Coronary artery (tissue), 2 donors: ENCODE results near the gene TAPBP.
A peak's percentile ranks its signal among the peaks of the same experiment; 100 is the strongest.

ENCODE experiments used
- DNase-seq: peaks from one replicate; pipeline ENCODE4 v3.0.0-alpha.2; 2017; ENCODE audit warnings: low spot score
- H3K27ac ChIP-seq, 2 donors: fragments of 200-600 bp; sonication (generic); one replicate each; pipeline ENCODE4 v1.5.1; 2016 to 2019
- H3K4me3 ChIP-seq: fragments of 200-600 bp; sonication (generic); 2 replicates; pipeline ENCODE4 v1.5.1; 2016; ENCODE audit warnings: mild to moderate bottlenecking, moderate library complexity
- TF ChIP-seq, protein P1 (sequence below): fragments of 200-600 bp; sonication (generic); IDR thresholded peaks from one replicate; pipeline ENCODE4 v1.5.1; 2019; ENCODE audit warnings: antibody characterized with exemption

Gene TAPBP

DNA sequence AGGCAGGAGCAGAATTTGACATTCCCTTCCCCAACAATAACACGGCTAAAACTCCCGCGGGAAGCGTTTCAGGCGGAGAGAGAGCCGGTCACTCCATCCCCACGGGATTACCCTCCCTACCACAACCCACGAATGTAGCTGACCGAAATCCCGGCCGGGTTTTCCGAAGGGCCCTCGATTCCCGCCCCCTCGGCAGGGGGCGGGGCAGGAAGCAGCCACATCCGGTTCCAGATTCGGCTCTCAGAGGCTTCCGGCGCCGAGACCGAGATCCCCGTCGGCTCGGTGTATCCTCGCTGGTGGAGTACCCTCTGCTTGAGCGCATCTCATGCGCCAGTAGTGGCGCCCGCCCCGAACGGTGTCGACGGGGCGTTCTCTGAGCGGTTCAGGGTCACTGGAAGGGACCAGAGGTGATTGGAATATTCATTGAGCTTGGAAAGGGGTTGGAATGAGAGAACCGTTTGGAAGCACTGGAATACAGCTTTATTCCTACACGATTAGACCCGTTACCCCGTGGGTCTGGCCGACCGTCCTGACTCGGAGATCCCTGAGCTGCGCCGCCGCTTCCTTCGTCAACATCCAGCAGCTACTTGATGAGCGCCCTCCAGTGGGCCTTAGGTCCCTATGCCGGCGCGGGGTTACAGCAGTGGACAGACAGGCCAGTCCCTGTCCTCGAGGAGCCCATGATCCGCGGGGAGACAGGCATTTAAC is 14.5 kb downstream of the TAPBP start:
- TF ChIP-seq, protein P1, sequence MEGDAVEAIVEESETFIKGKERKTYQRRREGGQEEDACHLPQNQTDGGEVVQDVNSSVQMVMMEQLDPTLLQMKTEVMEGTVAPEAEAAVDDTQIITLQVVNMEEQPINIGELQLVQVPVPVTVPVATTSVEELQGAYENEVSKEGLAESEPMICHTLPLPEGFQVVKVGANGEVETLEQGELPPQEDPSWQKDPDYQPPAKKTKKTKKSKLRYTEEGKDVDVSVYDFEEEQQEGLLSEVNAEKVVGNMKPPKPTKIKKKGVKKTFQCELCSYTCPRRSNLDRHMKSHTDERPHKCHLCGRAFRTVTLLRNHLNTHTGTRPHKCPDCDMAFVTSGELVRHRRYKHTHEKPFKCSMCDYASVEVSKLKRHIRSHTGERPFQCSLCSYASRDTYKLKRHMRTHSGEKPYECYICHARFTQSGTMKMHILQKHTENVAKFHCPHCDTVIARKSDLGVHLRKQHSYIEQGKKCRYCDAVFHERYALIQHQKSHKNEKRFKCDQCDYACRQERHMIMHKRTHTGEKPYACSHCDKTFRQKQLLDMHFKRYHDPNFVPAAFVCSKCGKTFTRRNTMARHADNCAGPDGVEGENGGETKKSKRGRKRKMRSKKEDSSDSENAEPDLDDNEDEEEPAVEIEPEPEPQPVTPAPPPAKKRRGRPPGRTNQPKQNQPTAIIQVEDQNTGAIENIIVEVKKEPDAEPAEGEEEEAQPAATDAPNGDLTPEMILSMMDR: no peak
- Histone ChIP-seq H3K4me3 (peak overlapping the region; percentile 90), H3K27ac (peak overlapping the region; percentile 92 to 97)
- DNase-seq: peak; percentile 92

DNA sequence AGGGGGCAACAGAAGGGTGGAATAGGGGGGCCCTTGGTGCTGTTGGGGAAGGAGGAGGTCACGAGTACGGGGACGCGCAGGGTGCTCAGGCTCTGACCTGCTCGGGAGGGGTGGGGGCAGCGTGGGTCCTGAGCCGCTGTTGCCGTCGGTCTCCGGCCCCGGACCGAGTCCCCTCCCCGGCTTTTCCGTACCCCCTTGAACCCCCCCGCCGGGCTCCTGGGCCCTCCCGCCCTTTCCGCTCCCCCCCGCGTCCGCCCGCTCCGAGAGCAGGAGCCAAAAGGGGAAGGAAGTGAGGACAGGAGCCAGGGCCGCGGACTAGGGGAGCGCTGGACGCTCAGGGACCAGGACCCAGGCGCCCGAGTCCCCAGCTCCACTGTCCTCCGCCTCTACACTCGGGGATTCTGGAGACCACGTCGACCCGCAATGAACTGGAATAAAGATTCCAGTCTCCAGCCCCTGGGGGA is 15.1 kb downstream of the TAPBP start, which contains the start of gene RGL2:
TSS of gene RGL2 (minus strand) at position 170 of the 464 bp plus-strand sequence. CDS start 332 bp downstream, outside the sequence.
- Histone ChIP-seq H3K27ac (peak within 1 kb of the TSS; percentile 92 to 97), H3K4me3 (peak within 1 kb of the TSS; percentile 90)
- DNase-seq: peak; percentile 90
- TF ChIP-seq, protein P1: no peak

DNA sequence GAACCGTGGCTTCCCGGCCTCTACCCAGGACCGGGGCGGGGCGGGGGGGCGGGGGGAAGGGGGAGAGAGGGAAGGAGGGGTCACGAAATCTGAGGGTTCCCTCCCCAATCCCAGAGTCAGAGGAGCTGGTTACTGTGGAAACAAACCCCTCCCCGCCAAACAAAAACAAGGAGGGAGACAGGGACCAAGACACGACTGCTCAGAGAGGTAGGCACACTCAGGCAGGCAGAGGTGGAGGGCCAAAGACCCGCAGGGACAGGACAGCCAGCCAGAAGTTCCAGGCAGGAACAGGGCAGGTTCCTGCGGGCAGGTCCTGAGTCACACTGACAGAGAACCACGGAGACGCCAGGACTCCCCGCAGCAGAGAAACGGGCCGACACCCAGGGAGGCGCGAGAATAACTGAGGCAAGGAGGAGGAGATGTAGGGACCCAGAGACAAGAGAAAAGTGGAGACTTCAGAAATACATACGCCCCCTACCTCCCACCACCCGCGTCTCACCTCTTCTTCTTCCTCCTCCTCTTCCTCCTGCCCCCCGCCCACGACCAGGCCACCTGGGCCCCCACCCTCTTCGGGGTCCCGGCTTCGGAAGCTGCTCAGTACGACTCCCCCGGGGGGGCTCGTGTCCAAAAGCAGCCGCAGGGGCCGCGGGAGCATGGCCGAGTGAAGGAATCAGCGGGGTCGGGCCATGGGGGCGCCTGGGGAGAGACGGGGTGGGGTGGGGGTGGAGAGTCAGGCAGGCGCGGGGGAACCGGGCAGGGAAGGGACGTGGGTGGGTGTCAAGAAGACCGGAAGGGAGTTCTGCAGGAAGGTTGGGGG is 15.7 kb downstream of the TAPBP start:
- H3K27ac ChIP-seq: peak overlapping the region; percentile 92 to 97
- peak overlapping the region; percentile 90 for H3K4me3 ChIP-seq
- DNase-seq: peak; percentile 91
- TF ChIP-seq, protein P1: no peak

DNA sequence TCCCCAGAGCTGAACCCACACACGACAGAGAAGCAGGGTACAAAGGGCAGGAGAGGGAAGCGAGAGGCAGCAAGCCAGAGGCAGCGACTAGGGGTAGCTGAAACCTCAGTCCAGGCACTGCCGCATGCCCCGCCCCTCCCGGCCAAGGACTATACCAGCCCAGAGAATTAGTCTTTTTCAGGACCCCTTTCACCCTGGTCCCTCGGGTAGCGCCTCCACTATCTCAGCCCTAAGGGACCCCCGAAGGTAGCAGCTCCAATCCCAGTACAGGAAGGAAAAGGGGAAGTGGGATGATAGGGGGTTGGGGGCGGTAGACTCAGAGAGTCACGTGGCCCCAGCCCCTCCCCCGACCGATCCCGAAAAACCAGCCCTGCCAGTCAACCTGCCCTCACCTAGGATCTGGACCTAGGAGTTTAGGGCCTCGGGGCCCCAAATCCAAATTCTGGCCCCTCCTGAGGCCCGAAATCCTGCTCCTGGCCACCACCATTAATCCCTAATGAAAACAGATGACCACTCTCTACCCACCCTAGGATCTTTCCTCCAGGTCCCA is 16.4 kb downstream of the TAPBP start:
- H3K27ac ChIP-seq: peak overlapping the region; percentile 92 to 97
- DNase-seq: no peak
- TF ChIP-seq, protein P1: no peak
- H3K4me3 ChIP-seq: peak overlapping the region; percentile 90

DNA sequence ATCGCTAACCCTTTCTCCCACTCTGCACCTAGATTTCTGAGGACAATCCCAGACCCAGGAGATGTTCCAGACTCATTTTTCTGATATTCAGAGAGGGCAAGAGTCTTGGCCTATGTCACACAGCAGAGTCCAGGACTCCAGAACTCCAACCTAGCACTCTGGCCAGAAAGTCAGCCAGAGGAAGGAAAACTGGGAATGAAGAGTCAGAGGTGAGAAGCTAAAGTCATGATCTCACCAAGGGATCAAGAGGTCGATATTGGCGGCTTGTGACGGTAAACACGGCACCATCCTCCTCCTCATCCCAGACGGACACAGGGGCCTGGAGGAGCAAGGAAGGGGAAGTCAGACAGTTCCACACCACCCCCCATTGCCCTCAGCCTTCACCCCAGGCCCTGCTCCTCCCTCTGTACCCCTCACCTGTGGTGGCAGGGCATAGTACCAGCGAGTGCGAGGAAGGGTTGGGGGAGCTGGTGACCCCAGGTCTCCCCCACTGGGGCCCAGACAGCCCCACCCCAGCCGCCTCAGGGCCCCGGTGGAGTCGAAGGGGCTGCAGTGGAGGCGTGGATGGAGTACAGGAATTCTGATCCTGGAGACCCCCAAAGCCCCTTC is 17.0 kb downstream of the TAPBP start:
- Histone ChIP-seq H3K4me3 (peak overlapping the region; percentile 90), H3K27ac (peak overlapping the region; percentile 92 to 97)
- TF ChIP-seq, protein P1: no peak
- no peak for DNase-seq

DNA sequence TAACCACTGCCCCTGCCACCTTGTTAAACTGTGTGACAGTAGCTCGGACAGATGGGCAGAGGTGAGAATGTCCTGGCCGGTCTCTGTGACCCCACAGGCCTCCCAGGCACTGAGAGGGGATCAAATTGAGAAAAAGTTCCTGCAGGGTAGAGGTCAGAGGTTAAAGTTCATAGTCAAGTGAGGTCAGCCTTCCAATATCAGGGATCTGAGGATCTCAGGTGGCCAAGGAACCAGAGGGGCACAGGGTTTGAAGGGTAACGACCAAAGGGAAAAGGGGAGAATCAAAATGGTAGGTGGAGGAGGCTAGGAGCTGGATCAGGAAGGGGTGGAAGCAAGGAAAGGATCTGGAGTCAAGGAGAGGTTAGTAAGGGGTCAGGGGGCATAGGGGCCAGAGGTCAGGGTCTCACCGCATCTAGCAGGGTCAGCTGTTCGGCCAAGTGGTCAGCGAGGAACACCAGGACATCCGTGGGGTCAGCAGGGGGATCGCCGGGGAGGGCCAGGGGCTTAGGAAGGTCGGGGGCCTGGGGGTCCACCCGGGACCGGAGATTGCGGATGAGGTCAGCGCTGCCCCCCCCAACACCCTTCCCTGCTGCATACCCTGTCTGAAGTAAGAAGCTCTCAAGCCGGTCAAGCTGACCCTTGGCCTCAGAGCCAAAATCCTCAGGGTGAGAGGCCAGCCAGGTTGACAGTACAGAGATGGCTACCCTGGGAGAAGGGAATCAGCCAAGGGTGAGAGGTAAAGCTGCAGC is 18.1 kb downstream of the TAPBP start:
- H3K27ac ChIP-seq: no peak overlapping the region
- TF ChIP-seq, protein P1: no peak
- no peak for DNase-seq
- H3K4me3 ChIP-seq: no peak overlapping the region
